ENCODE results near the gene CCNY.

CCNY gene

DNA sequence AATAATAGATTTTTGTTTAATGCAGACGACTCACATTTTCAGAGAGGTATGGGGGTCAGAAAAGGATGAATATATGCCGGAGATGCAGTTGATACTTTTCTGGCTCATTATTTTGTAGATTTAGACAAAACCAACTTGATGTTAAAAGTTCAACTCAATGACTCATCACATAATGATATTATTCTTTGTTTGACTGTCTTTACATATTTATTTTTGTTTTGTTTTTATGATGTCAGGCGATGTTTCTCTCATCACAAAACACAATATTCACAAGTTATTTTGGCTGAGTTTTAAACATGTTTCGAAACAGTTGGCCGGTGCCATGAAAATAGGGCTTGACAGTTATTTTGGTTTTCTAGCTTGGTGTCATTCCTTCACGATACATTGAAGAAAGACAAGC, 270.1 kb downstream of the CCNY start:
- Histone ChIP-seq H3K4me3 (no peak overlapping the region), H3K27ac (no peak overlapping the region)
- TF ChIP-seq, protein P1, sequence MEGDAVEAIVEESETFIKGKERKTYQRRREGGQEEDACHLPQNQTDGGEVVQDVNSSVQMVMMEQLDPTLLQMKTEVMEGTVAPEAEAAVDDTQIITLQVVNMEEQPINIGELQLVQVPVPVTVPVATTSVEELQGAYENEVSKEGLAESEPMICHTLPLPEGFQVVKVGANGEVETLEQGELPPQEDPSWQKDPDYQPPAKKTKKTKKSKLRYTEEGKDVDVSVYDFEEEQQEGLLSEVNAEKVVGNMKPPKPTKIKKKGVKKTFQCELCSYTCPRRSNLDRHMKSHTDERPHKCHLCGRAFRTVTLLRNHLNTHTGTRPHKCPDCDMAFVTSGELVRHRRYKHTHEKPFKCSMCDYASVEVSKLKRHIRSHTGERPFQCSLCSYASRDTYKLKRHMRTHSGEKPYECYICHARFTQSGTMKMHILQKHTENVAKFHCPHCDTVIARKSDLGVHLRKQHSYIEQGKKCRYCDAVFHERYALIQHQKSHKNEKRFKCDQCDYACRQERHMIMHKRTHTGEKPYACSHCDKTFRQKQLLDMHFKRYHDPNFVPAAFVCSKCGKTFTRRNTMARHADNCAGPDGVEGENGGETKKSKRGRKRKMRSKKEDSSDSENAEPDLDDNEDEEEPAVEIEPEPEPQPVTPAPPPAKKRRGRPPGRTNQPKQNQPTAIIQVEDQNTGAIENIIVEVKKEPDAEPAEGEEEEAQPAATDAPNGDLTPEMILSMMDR (IDR thresholded peaks at IDR 0.05) = no peak
- DNase-seq (ENCODE audit: low spot score) = no peak

DNA sequence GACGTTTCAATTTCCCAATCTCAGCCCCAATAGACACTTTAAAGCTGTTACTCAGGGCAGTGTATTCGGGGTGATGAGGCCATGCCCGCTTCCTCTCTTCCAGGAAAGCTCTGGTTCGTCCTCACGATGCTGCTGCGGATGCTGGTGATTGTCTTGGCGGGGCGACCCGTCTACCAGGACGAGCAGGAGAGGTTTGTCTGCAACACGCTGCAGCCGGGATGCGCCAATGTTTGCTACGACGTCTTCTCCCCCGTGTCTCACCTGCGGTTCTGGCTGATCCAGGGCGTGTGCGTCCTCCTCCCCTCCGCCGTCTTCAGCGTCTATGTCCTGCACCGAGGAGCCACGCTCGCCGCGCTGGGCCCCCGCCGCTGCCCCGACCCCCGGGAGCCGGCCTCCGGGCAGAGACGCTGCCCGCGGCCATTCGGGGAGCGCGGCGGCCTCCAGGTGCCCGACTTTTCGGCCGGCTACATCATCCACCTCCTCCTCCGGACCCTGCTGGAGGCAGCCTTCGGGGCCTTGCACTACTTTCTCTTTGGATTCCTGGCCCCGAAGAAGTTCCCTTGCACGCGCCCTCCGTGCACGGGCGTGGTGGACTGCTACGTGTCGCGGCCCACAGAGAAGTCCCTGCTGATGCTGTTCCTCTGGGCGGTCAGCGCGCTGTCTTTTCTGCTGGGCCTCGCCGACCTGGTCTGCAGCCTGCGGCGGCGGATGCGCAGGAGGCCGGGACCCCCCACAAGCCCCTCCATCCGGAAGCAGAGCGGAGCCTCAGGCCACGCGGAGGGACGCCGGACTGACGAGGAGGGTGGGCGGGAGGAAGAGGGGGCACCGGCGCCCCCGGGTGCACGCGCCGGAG, 271.4 kb downstream of the CCNY start:
- no peak for DNase-seq (ENCODE audit: low spot score)
- Histone ChIP-seq H3K27ac (no peak overlapping the region), H3K4me3 (peak overlapping the region; percentile 74)
- TF ChIP-seq, protein P1 (IDR thresholded peaks at IDR 0.05) = no peak

DNA sequence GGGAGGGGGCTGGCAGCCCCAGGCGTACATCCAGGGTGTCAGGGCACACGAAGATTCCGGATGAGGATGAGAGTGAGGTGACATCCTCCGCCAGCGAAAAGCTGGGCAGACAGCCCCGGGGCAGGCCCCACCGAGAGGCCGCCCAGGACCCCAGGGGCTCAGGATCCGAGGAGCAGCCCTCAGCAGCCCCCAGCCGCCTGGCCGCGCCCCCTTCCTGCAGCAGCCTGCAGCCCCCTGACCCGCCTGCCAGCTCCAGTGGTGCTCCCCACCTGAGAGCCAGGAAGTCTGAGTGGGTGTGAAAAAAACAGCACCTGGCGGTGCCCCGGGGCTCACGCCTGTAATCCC, 272.0 kb downstream of the CCNY start:
- peak overlapping the region; percentile 74 for H3K4me3 ChIP-seq
- TF ChIP-seq, protein P1 (IDR thresholded peaks at IDR 0.05) = no peak
- H3K27ac ChIP-seq = no peak overlapping the region
- no peak for DNase-seq (ENCODE audit: low spot score)

DNA sequence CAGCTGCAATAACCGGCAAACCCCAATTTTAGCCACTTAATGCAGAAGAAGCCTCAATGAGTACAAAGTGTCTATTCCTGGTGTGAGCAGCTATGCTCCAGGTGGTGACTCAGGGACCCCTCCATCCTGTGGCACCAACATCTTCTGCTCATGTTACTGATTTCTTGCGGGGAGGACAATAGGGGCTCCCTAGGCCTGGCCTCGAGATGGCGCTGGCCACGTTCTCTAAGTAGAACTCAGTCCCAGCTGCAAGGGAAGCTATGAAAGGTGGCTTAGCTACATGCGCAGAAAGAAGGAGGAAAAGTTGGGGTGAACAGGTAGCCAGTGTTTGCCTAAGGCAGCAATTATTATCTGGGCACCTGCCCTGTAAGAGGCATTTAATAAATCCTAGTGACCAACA, 275.4 kb downstream of the CCNY start:
- Histone ChIP-seq H3K27ac (no peak overlapping the region), H3K4me3 (no peak overlapping the region)
- TF ChIP-seq, protein P1 (IDR thresholded peaks at IDR 0.05) = no peak
- DNase-seq (ENCODE audit: low spot score) = no peak

DNA sequence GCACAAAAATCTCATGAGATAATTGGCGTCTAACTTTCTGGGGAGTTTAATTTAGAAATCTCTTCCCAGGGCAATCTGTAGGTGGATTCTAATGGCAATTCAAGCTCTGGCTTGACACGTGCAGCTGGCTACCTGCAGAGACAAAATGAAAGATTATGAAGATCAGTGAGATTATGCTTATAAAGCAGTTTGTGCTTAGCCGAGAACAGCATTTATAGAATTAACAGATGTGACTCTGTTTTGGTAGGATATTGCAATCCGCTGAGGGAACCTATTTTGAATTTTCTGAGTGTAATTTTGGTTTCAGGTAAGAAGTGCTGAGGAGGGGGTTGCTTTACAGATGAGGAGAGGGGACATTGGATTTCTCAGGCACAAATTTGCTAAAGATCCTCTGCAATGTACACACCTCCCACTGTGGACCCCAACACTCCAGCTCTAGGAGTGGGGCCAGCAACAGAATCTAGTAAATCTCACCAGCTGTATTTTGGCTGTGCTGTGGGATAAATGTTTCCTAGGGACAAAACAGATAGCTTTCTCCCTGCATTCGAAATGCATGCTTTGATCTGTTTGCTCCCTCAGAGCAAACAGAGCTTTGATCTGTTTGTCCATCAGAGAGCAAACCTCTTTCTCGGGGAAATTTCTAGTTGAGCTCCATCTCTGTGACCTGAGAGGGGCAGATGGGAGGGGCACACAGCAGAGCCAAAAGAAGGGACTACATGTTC, 276.2 kb downstream of the CCNY start:
- Histone ChIP-seq H3K4me3 (no peak overlapping the region), H3K27ac (no peak overlapping the region)
- no peak for DNase-seq (ENCODE audit: low spot score)
- TF ChIP-seq, protein P1 (IDR thresholded peaks at IDR 0.05) = no peak

DNA sequence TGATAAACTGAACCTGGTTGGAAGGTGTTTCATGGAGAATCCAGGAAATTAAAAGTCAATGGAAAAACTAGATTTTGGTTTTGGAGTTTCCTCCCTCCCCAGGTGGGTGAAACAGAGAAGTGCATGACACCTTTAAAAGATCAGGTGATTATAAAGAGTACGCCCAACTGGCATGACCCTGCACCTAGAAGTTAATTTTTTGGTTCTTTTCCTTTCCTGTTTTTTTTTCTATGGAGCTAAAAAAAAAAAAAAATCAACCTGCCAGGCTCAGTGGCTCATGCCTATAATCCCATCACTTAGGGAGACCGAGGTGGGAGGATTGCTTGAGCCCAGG, 276.8 kb downstream of the CCNY start:
- Histone ChIP-seq H3K4me3 (no peak overlapping the region), H3K27ac (no peak overlapping the region)
- no peak for DNase-seq (ENCODE audit: low spot score)
- TF ChIP-seq, protein P1 (IDR thresholded peaks at IDR 0.05) = no peak
